Activated naive CD4-positive, alpha-beta T cell treated with anti-CD3 and anti-CD28 coated beads for 36 hours (primary cell): Measurements from ENCODE around the gene RBM17. TPM values are rescaled to one million over a fixed set of nuclear protein-coding genes. Genes with fewer than 3 reads are reported as not detected.
"Not testable (repeated sequence)": the region's sequence is repeated elsewhere in the genome, so short reads cannot be mapped to it uniquely, and the experiment has no call there.

Source experiments
- CTCF ChIA-PET: fragments of 350-600 bp; sonication (Branson Sonifier 250); formaldehyde crosslinking; loops from one replicate; lab custom pipeline; 2021; ENCODE audit warnings: antibody characterized with exemption; lab: Charles Lee
- DNase-seq: peaks from one replicate; pipeline ENCODE4 v3.0.0-alpha.2; 2020
- H3K27ac Mint-ChIP-seq: one replicate; pipeline ENCODE4 v1.8.0; 2021; ENCODE audit warnings: mild to moderate bottlenecking, mixed read lengths
- H3K27me3 Mint-ChIP-seq: one replicate; pipeline ENCODE4 v1.8.0; 2021; ENCODE audit warnings: low read depth, mixed read lengths
- H3K36me3 Mint-ChIP-seq: one replicate; pipeline ENCODE4 v1.8.0; 2021; ENCODE audit warnings: low read depth, mixed read lengths
- H3K4me1 Mint-ChIP-seq: one replicate; pipeline ENCODE4 v1.8.0; 2021; ENCODE audit warnings: low read depth, mixed read lengths
- H3K4me3 Mint-ChIP-seq: one replicate; pipeline ENCODE4 v1.8.0; 2021; ENCODE audit warnings: mild to moderate bottlenecking, moderate library complexity, mixed read lengths
- H3K9me3 Mint-ChIP-seq: one replicate; pipeline ENCODE4 v1.8.0; 2021; ENCODE audit warnings: mixed read lengths
- intact Hi-C: fragments of 100-400 bp; cut with micrococcal nuclease; formaldehyde crosslinking; loops from one replicate; pipeline ENCODE4 v1.15.1; 2023
- total RNA-seq, 2 experiments: library from RNA; stranded (reverse); gene quantifications; one replicate each; pipeline ENCODE4 v1.2.3, GENCODE V29; 2021

RBM17 gene
- total RNA-seq, result 100 to 1,000 TPM; 157 to 162 TPM

DNA sequence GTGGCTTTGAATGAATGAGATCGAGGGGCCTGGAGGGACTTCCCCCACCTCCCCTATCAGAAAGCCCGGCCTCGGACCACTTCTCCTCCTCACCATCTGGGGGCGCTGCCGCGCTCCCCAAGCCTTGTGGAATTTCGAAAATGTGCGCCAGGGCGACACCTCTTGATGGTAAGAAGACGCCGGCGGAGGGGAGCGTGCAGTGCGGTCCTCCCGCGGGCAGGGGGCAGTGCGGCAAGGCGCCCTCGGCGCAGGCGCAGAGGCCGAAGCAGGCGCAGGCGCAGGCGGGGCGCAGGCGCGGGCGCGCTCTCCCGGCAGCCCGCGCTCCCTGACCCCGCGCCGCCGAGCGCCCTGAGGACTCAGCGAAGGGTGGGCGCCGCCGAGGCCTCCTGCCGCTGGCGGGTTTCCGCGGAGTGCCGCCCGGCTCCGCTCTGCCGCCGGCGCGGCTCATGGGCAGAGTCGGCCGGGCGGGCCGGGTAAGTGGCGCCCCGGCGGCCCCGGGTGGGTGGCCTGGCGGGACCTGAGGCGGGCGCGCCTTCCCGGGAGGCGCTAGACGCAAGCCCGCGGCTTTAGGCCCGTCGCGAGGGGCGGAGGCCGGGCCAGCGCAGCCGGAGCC, at the start of gene RBM17:
TSS of gene RBM17 (plus strand) at position 314 of the 613 bp plus-strand sequence. CDS start 8,032 bp downstream, outside the sequence.
- H3K4me3 Mint-ChIP-seq, result peak within 1 kb of the TSS; percentile 92
- H3K27me3 Mint-ChIP-seq, result no peaks in the 10 kb centered on the region
- H3K36me3 Mint-ChIP-seq, result peaks cover 17% of the 10 kb centered on the region
- intact Hi-C loops, result loop anchor here (1.0 to 5.0 kb wide), 10 partner anchors 27 to 642 kb away; partner anchors contain the start of genes ANKRD16, GDI2, IL2RA and TASOR2
- peak within 1 kb of the TSS; percentile 89 for H3K27ac Mint-ChIP-seq
- peaks cover 72% of the 10 kb centered on the region for H3K4me1 Mint-ChIP-seq
- CTCF ChIA-PET, result interaction anchor here (1.6 to 1.8 kb wide), 2 partner anchors 27 to 313 kb away, joined by 8 to 10 read pairs; partner anchors contain the start of gene IL2RA
- DNase-seq, result peak; percentile 98
- H3K9me3 Mint-ChIP-seq, result no peaks in the 10 kb centered on the region

DNA sequence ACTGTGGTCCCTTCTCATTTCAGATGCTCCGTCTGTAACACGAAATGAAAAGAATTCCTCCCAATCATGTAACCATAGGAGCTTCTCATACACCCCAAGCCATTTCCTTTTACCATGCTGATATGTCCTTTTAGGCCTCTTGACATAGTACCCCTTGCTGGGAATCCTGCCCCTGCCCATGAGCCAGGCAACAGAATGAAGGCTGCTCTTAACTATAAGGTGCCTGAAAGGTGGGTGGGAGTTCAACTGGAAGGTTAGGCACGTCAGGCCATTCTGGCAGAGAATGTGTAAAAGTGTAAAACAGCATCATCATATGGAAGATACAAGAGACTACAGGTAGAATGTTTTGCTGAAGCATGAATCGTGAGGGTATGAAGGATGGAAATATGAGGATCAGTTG, 49.1 kb upstream of the RBM17 start:
- CTCF ChIA-PET, result interaction anchor here (1.3 kb wide), 1 partner anchor 11 kb away, joined by 4 read pairs; no protein-coding TSS in a partner anchor
- Mint-ChIP-seq H3K36me3 (peaks cover 87% of the 10 kb centered on the region), H3K4me3 (no peak overlapping the region), H3K27me3 (no peaks in the 10 kb centered on the region), H3K9me3 (no peaks in the 10 kb centered on the region), H3K4me1 (peaks cover 84% of the 10 kb centered on the region), H3K27ac (peak overlapping the region; percentile 18)
- intact Hi-C loops, result no loop called here
- peak; percentile 3 for DNase-seq

GRCh38 chr10:6040205-6040604, 48.6 kb upstream of the RBM17 start:
- H3K4me3 Mint-ChIP-seq, result no peak overlapping the region
- peaks cover 87% of the 10 kb centered on the region for H3K4me1 Mint-ChIP-seq
- CTCF ChIA-PET, result no interaction called here
- H3K36me3 Mint-ChIP-seq, result peaks cover 90% of the 10 kb centered on the region
- H3K9me3 Mint-ChIP-seq, result no peaks in the 10 kb centered on the region
- no peaks in the 10 kb centered on the region for H3K27me3 Mint-ChIP-seq
- no peak for DNase-seq
- no peak overlapping the region for H3K27ac Mint-ChIP-seq
- intact Hi-C loops, result no loop called here

DNA sequence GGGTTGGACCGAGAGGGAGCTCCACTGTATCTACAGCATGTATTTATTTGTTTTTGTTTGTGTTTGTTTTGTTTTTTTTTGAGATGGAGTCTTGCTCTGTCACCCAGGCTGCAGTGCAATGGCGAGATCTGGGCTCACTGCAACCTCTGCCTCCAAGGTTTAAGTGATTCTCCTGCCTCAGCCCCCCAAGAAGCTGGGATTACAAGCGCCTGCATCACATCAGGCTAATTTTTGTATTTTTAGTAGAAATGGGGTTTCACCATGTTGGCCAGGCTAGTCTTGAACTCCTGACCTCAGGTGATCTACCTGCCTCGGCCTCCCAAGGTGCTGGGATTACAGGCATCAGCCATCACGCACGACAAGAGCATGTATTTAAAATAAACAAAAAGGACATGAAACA, 45.5 kb upstream of the RBM17 start:
- H3K9me3 Mint-ChIP-seq, intact Hi-C loops, H3K4me3 Mint-ChIP-seq, H3K27me3 Mint-ChIP-seq: not testable (repeated sequence)
- DNase-seq, result peak; percentile 0
- Mint-ChIP-seq H3K4me1 (peaks cover 85% of the 10 kb centered on the region), H3K27ac (peak overlapping the region; percentile 73), H3K36me3 (peaks cover 88% of the 10 kb centered on the region)
- CTCF ChIA-PET, result interaction anchor here (1.2 to 1.6 kb wide), 2 partner anchors 29 to 43 kb away, joined by 3 read pairs; no protein-coding TSS in a partner anchor

DNA sequence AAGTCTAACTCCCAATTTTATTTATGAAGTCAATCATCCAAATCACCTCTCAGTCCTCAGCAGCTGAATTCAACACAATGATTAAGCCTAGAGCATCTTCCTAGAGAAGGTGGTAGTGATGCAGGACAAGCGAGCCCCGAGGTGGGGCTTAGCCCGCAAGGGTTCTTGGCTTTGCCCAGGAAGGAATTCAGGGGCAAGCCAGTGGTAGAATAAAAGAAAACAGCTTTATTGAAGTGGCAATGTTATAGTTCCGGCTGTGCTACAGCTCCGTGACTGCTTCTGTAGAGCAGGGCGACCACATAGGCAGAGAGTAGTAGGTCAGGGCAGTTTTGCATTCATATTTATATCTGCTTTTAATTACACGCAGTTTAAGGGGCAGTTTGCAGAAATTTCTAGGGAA, 44.8 kb upstream of the RBM17 start:
- peaks cover 85% of the 10 kb centered on the region for H3K4me1 Mint-ChIP-seq
- no peaks in the 10 kb centered on the region for H3K9me3 Mint-ChIP-seq
- H3K27me3 Mint-ChIP-seq, result no peaks in the 10 kb centered on the region
- DNase-seq, result peak; percentile 4
- H3K4me3 Mint-ChIP-seq, result peak overlapping the region; percentile 20
- CTCF ChIA-PET, result interaction anchor here (1.2 to 1.6 kb wide), 2 partner anchors 29 to 42 kb away, joined by 3 read pairs; no protein-coding TSS in a partner anchor
- peaks cover 88% of the 10 kb centered on the region for H3K36me3 Mint-ChIP-seq
- H3K27ac Mint-ChIP-seq, result peak overlapping the region; percentile 95
- intact Hi-C loops, result loop anchor here (2.0 kb wide), 1 partner anchor 15 kb away; no protein-coding TSS in a partner anchor

GRCh38 chr10:6044751-6045313, 44.0 kb upstream of the RBM17 start:
- H3K9me3 Mint-ChIP-seq, result no peaks in the 10 kb centered on the region
- H3K4me1 Mint-ChIP-seq, result peaks cover 85% of the 10 kb centered on the region
- CTCF ChIA-PET, result interaction anchor here (1.2 to 1.6 kb wide), 2 partner anchors 30 to 41 kb away, joined by 3 read pairs; no protein-coding TSS in a partner anchor
- peak overlapping the region; percentile 95 for H3K27ac Mint-ChIP-seq
- H3K4me3 Mint-ChIP-seq, result peak overlapping the region; percentile 56
- peaks cover 88% of the 10 kb centered on the region for H3K36me3 Mint-ChIP-seq
- peak; percentile 15 for DNase-seq
- intact Hi-C loops, result loop anchor here (1.0 to 2.0 kb wide), 2 partner anchors 14 to 25 kb away; no protein-coding TSS in a partner anchor
- H3K27me3 Mint-ChIP-seq, result no peaks in the 10 kb centered on the region

DNA sequence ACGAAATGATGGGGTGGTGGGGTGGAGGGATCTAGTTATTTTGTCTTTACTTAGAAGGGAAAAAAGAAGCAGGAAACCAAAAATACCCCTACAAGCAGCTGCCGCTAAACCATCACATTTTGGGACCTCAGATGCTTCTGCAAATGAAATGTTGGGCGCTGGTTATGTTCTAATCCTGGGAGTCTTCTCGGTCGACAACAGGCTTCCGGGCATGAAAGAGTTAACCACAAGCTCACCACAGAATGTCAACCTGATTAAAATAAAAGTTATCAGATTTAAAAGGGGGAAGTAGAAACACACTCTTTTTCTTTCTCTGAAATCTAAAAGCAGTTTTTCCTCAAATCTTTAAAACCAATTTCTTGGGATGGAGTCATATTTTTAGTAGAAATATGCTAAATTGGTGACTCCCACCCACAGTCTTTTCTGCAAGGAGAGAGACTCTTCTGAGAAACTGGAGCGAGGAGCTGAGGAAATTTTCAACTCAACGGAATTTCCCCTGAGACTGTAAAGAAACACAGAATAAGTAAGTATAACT, 43.5 kb upstream of the RBM17 start:
- H3K27ac Mint-ChIP-seq, result peak overlapping the region; percentile 95
- peak; percentile 69 for DNase-seq
- intact Hi-C loops, result loop anchor here (1.0 to 2.0 kb wide), 2 partner anchors 13 to 25 kb away; no protein-coding TSS in a partner anchor
- H3K36me3 Mint-ChIP-seq, result peaks cover 89% of the 10 kb centered on the region
- H3K4me3 Mint-ChIP-seq, result peak overlapping the region; percentile 56
- CTCF ChIA-PET, result interaction anchor here (1.4 to 1.6 kb wide), 2 partner anchors 32 to 41 kb away, joined by 6 to 10 read pairs; no protein-coding TSS in a partner anchor
- H3K4me1 Mint-ChIP-seq, result peaks cover 86% of the 10 kb centered on the region
- H3K27me3 Mint-ChIP-seq, result no peaks in the 10 kb centered on the region
- no peaks in the 10 kb centered on the region for H3K9me3 Mint-ChIP-seq

GRCh38 chr10:6045878-6046772, 42.7 kb upstream of the RBM17 start:
- no peaks in the 10 kb centered on the region for H3K9me3 Mint-ChIP-seq
- CTCF ChIA-PET, result interaction anchor here (1.4 to 1.6 kb wide), 3 partner anchors 16 to 40 kb away, joined by 3 to 10 read pairs (median 6); partner anchors contain the start of gene IL2RA
- DNase-seq, result peak; percentile 19
- peak overlapping the region; percentile 56 for H3K4me3 Mint-ChIP-seq
- intact Hi-C loops, result loop anchor here (1.0 to 2.0 kb wide), 2 partner anchors 13 to 24 kb away; no protein-coding TSS in a partner anchor
- H3K27me3 Mint-ChIP-seq, result no peaks in the 10 kb centered on the region
- H3K36me3 Mint-ChIP-seq, result peaks cover 89% of the 10 kb centered on the region
- H3K27ac Mint-ChIP-seq, result peak overlapping the region; percentile 95
- H3K4me1 Mint-ChIP-seq, result peaks cover 87% of the 10 kb centered on the region

- Mint-ChIP-seq H3K36me3 (peaks cover 85% of the 10 kb centered on the region), H3K27ac (peak overlapping the region; percentile 95), H3K4me1 (peaks cover 84% of the 10 kb centered on the region), H3K27me3 (no peaks in the 10 kb centered on the region), H3K9me3 (no peaks in the 10 kb centered on the region), H3K4me3 (peak overlapping the region; percentile 56)
- intact Hi-C loops, result no loop called here
- DNase-seq, result peak; percentile 11
- CTCF ChIA-PET, result interaction anchor here (0.9 to 5.5 kb wide), 5 partner anchors 15 to 39 kb away, joined by 3 to 77 read pairs (median 6); partner anchors contain the start of gene IL2RA
Observed at GRCh38 chr10:6046773-6047611, 41.8 kb upstream of the RBM17 start.

DNA sequence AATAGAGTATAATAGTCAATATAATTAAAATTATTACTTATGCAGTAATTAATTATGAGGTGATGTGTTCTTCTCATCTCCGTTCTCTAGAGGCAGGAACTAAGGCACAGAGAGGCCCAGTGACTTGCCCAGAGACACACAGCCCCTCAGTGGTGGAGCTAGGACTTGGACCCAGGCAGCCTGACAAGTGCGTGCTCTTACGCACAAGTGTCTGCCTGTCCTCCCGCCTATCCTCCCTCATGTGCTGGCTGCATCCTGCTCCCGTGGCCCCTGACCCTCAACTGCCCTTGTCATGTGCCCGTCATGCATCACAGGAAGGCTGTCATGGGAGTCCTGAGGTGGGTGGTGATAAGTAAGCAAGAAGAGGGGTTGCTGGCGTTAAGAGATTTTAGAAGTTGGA, 41.0 kb upstream of the RBM17 start:
- DNase-seq, result peak; percentile 26
- intact Hi-C loops, result no loop called here
- H3K4me3 Mint-ChIP-seq, result peak overlapping the region; percentile 41
- peaks cover 89% of the 10 kb centered on the region for H3K4me1 Mint-ChIP-seq
- no peaks in the 10 kb centered on the region for H3K27me3 Mint-ChIP-seq
- CTCF ChIA-PET, result interaction anchor here (0.9 to 5.5 kb wide), 3 partner anchors 15 to 38 kb away, joined by 3 to 77 read pairs (median 3); partner anchors contain the start of gene IL2RA
- H3K9me3 Mint-ChIP-seq, result no peaks in the 10 kb centered on the region
- peak overlapping the region; percentile 78 for H3K27ac Mint-ChIP-seq
- peaks cover 86% of the 10 kb centered on the region for H3K36me3 Mint-ChIP-seq
